GM12873 (cell line): Measurements from ENCODE around the gene ZMYM1.

Experiments used
- CTCF ChIP-seq: IDR thresholded peaks from 2 replicates; pipeline ENCODE4 v1.5.1; 2012; ENCODE audit warnings: low read depth, mild to moderate bottlenecking, moderate library complexity, low read length, control low read depth; ENCODE audit not compliant: insufficient read depth; ENCODE audit errors: missing control alignments

ZMYM1 gene

GRCh38 chr1:35079003-35079930 lies at the start of gene ZMYM1:
ZMYM1 (plus strand) TSS chr1:35079385; CDS start chr1:35093988, 14,603 bp downstream.
- TF ChIP-seq CTCF = no peak

GRCh38 chr1:35029761-35030160 lies 49.4 kb upstream of the ZMYM1 start:
- no peak for TF ChIP-seq CTCF

- no peak for TF ChIP-seq CTCF
These were observed 48.8 kb upstream of the ZMYM1 start for GRCh38 chr1:35030338-35030737.

- no peak for TF ChIP-seq CTCF
These were observed 48.3 kb upstream of the ZMYM1 start for GRCh38 chr1:35030756-35031446.

GRCh38 chr1:35032384-35032739 lies 46.8 kb upstream of the ZMYM1 start:
- TF ChIP-seq CTCF = no peak

GRCh38 chr1:35033346-35033745 lies 45.8 kb upstream of the ZMYM1 start:
- no peak for TF ChIP-seq CTCF

- TF ChIP-seq CTCF = no peak
These were observed 42.6 kb upstream of the ZMYM1 start for GRCh38 chr1:35036621-35037020.
